H1 (cell line): ENCODE measurements around the gene IPO13. TPM values are rescaled to one million over a fixed set of nuclear protein-coding genes. Genes with fewer than 3 reads are reported as not detected.

Experiments used
- CHD7 ChIP-seq: fragments of 300-600 bp; sonication (generic); IDR thresholded peaks from 2 replicates; pipeline ENCODE4 v1.7.1; 2012; ENCODE audit warnings: low read length, moderate library complexity, mild to moderate bottlenecking, inconsistent platforms; ENCODE audit not compliant: insufficient replicate concordance
- polyA plus RNA-seq, 7 experiments: library from polyadenylated mRNA; depleted of rRNA in 3 of 7; stranded (reverse) in 5 of 7; unstranded in 2 of 7; fragments of >200 nt in 5 of 7; fragments of 200-250 nt in 2 of 7; gene quantifications; 1 replicate in 5 of 7; 2 replicates in 1 of 7; 4 replicates in 1 of 7; pipeline versions ENCODE4 v1.2.1 to v1.2.3, GENCODE V29; 2011 to 2013; ENCODE audit warnings: missing spikeins in 2 of 7, mixed read lengths in 2 of 7
- total RNA-seq: library from RNA; stranded (reverse); fragmentation: NEBNext Ultra II Directional; extraction: Animal tissue kit (Norgen Biotek cat#: 25700); gene quantifications from 2 replicates; pipeline ENCODE4 v1.2.1, GENCODE V29; 2021

IPO13 gene
- total and polyA plus RNA-seq, 2 of the 8 experiments (the other 6 are each of a cell fraction or from before 2014, with no cell fraction given): 23.0 to 27.0 TPM

DNA sequence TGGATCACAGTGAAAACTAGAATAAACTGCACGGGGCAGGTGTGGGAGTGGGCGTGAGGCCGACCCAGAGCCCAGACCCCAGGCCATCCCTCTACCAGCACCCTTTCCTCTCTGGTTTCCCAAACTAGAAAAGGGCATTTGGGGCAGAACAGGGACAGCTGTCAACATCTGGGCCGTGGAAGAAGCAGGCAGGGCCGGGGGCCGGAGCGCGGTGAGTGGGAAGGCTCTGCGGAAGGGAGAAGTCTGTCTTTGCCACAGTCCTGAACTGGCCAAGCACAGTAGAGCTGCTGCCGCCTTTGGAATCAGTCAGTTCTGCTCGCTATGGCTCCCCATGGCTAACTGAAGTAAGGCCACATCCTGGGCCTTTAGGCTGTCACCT lies 51.2 kb downstream of the IPO13 start (continued):
- no peak for TF ChIP-seq CHD7
